ENCODE data around the gene GTF2E1.
A peak's percentile ranks its signal among the peaks of the same experiment; 100 is the strongest.
"Not testable (repeated sequence)": the region's sequence is repeated elsewhere in the genome, so short reads cannot be mapped to it uniquely, and the experiment has no call there.

The GTF2E1 gene

DNA sequence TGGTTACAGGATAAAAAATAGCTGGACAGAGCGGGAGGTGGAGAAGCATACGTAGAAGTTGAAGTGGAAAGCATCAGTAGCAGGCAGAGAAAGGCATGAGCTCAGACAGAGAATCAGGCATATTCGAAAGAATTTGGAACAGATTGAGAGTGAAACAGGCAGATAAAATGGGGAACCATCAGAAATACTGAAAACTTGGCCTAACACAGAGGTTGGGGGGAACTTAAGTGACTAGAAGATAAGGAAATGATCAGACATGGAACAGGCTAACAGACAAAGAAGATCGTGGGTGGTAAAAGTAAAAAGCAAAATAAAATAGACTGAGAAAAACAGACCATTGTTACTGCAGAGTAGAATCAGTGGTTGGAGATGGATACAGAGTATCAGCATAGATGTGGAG, 32.9 kb downstream of the GTF2E1 start:
- peaks cover 11% of the 10 kb centered on the region for H3K36me3 ChIP-seq (ENCODE audit: insufficient read depth, low read length)
- H3K27ac ChIP-seq (ENCODE audit: low read depth, low read length) = no peak overlapping the region
- H3K4me3 ChIP-seq (ENCODE audit: low read depth in 1 of 2, low read length in 2 of 2) = no peak overlapping the region
- H3K4me1 ChIP-seq (ENCODE audit: insufficient read depth, low read length) = peaks cover 4% of the 10 kb centered on the region
- H3K27me3 ChIP-seq (ENCODE audit: control insufficient read depth in 1 of 2, insufficient read depth in 2 of 2, low read length in 2 of 2) = no peaks in the 10 kb centered on the region
- H3K9me3 ChIP-seq (ENCODE audit: low read length) = no peaks in the 10 kb centered on the region
- no peak overlapping the region for H3K9ac ChIP-seq (ENCODE audit: low read length)

DNA sequence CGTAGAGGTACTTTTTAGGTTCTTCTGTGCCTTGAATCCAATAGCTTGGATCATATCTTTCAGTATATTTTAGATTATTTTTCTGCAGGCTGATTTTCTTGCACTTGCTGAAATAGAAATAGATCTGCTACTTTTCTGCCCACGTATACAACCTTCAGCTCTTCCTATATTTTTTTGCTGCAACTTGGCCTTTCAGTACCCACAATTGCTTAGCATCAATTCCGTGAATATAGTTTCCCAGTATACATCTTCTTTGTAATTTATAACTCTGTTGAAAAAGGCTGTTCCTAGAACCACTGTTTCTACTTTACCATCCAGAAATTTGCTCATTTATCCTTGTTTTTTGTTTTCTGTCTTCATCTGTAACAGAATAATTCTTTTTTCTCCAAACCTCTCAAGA, 36.2 kb downstream of the GTF2E1 start:
- no peaks in the 10 kb centered on the region for H3K27me3 ChIP-seq (ENCODE audit: control insufficient read depth in 1 of 2, insufficient read depth in 2 of 2, low read length in 2 of 2)
- H3K4me3 ChIP-seq (ENCODE audit: low read depth in 1 of 2, low read length in 2 of 2) = no peak overlapping the region
- no peak overlapping the region for H3K27ac ChIP-seq (ENCODE audit: low read depth, low read length)
- peaks cover 11% of the 10 kb centered on the region for H3K36me3 ChIP-seq (ENCODE audit: insufficient read depth, low read length)
- no peaks in the 10 kb centered on the region for H3K4me1 ChIP-seq (ENCODE audit: insufficient read depth, low read length)
- no peaks in the 10 kb centered on the region for H3K9me3 ChIP-seq (ENCODE audit: low read length)
- H3K9ac ChIP-seq (ENCODE audit: low read length) = no peak overlapping the region

DNA sequence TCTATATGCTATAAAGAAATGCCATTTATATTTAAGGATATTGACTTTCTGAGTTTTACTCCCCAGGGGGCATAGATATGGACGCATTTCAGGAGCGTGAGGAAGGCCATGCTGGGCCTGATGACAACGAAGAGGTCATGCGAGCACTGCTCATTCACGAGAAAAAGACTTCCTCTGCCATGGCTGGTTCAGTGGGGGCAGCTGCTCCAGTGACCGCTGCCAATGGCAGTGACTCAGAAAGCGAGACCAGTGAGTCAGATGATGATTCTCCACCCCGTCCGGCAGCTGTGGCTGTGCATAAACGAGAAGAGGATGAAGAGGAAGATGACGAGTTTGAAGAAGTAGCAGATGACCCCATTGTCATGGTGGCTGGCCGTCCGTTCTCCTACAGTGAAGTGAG, 38.4 kb downstream of the GTF2E1 start:
- Histone ChIP-seq H3K27ac (ENCODE audit: low read depth, low read length) (no peak overlapping the region), H3K4me3 (ENCODE audit: low read depth in 1 of 2, low read length in 2 of 2) (no peak overlapping the region), H3K9me3 (ENCODE audit: low read length) (no peaks in the 10 kb centered on the region), H3K4me1 (ENCODE audit: insufficient read depth, low read length) (no peaks in the 10 kb centered on the region), H3K27me3 (ENCODE audit: control insufficient read depth in 1 of 2, insufficient read depth in 2 of 2, low read length in 2 of 2) (no peaks in the 10 kb centered on the region), H3K9ac (ENCODE audit: low read length) (no peak overlapping the region), H3K36me3 (ENCODE audit: insufficient read depth, low read length) (peaks cover 11% of the 10 kb centered on the region)

DNA sequence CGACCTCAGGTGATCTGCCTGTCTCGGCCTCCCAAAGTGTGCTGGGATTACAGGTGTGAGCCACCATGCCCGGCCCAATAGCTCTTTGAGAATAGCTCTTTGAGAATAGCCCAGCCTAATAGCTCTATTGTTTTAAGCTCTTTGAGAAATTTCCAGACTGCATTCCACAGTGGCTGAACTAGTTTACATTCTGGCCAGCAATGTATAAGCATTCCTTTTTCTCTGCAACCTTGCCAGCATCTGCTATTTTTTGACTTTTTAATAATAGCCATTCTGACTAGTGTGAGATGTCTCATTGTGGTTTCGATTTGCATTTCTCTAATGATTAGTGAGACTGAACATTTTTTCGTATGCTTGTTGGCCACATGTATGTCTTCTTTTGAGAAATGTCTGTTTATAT, 43.3 kb downstream of the GTF2E1 start:
- peak overlapping the region in 1 of 2 donors; percentile 20 for H3K4me3 ChIP-seq (ENCODE audit: low read depth in 1 of 2, low read length in 2 of 2)
- not testable (repeated sequence) for H3K36me3 ChIP-seq (ENCODE audit: insufficient read depth, low read length); H3K9ac ChIP-seq (ENCODE audit: low read length); H3K27me3 ChIP-seq (ENCODE audit: control insufficient read depth in 1 of 2, insufficient read depth in 2 of 2, low read length in 2 of 2); H3K9me3 ChIP-seq (ENCODE audit: low read length); H3K4me1 ChIP-seq (ENCODE audit: insufficient read depth, low read length); H3K27ac ChIP-seq (ENCODE audit: low read depth, low read length)

DNA sequence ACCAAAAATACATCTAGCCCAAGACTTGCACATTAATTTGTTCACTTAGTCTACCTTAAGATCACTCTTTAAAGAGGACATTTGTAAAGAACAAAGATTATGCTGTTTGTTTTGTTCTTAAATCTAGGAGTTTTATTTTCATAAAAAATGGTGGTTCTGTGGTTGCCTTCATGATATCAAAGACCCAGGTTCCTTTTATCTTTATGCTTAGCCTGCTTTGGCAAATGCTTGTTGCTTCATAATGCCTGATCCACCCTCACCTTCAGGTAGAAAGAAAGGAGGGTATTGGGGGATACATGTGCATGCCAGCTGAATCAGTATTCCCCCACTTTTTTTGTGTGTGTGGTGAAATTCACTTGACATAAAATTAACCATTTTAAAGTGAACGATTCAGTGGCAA, 48.5 kb downstream of the GTF2E1 start:
- Histone ChIP-seq H3K36me3 (ENCODE audit: insufficient read depth, low read length) (no peaks in the 10 kb centered on the region), H3K9me3 (ENCODE audit: low read length) (no peaks in the 10 kb centered on the region), H3K4me1 (ENCODE audit: insufficient read depth, low read length) (no peaks in the 10 kb centered on the region), H3K9ac (ENCODE audit: low read length) (no peak overlapping the region), H3K27ac (ENCODE audit: low read depth, low read length) (no peak overlapping the region), H3K27me3 (ENCODE audit: control insufficient read depth in 1 of 2, insufficient read depth in 2 of 2, low read length in 2 of 2) (no peaks in the 10 kb centered on the region), H3K4me3 (ENCODE audit: low read depth in 1 of 2, low read length in 2 of 2) (no peak overlapping the region)

DNA sequence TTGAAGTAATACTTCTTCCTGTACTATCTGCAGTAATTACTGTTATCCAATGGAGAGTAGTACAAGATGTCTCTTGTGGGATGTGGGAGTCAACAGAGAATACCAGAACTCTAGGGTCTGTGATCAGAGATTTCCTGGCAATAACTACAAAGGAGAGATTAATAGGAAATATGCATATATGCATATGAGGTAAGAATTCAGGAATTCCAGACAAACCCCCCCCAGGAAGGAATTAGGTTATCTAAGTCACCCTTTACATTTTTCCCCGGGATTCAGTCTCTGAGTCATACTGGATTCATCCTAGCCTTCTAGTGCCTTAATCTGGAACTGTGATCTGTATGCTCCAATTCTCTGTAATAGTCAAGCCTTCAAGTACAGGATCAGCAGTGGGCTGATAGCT, 49.4 kb downstream of the GTF2E1 start:
- Histone ChIP-seq H3K36me3 (ENCODE audit: insufficient read depth, low read length) (no peaks in the 10 kb centered on the region), H3K27ac (ENCODE audit: low read depth, low read length) (no peak overlapping the region), H3K9me3 (ENCODE audit: low read length) (no peaks in the 10 kb centered on the region), H3K27me3 (ENCODE audit: control insufficient read depth in 1 of 2, insufficient read depth in 2 of 2, low read length in 2 of 2) (no peaks in the 10 kb centered on the region), H3K4me3 (ENCODE audit: low read depth in 1 of 2, low read length in 2 of 2) (no peak overlapping the region), H3K9ac (ENCODE audit: low read length) (no peak overlapping the region), H3K4me1 (ENCODE audit: insufficient read depth, low read length) (no peaks in the 10 kb centered on the region)

DNA sequence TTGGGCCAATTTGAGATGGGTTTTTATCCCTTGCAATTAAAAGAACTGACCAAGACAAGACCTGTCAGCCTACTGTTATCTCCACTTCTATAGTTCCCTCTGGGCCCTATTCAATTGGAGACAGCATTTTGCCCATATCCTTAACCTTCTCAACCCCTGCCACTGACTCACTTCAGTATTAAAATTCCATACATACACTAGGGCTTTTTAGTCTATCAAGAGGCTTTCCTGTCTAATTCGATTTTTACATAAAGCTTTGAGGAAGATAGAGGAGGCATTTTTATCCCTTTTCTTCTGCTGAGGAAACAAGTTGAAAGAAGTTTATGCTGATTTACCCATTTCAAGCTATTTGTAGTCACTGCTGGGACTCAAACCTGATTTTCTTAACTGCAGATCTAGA, 51.1 kb downstream of the GTF2E1 start:
- Histone ChIP-seq H3K27ac (ENCODE audit: low read depth, low read length) (no peak overlapping the region), H3K27me3 (ENCODE audit: control insufficient read depth in 1 of 2, insufficient read depth in 2 of 2, low read length in 2 of 2) (no peaks in the 10 kb centered on the region), H3K9ac (ENCODE audit: low read length) (no peak overlapping the region), H3K9me3 (ENCODE audit: low read length) (no peaks in the 10 kb centered on the region), H3K4me3 (ENCODE audit: low read depth in 1 of 2, low read length in 2 of 2) (no peak overlapping the region), H3K36me3 (ENCODE audit: insufficient read depth, low read length) (no peaks in the 10 kb centered on the region), H3K4me1 (ENCODE audit: insufficient read depth, low read length) (no peaks in the 10 kb centered on the region)

DNA sequence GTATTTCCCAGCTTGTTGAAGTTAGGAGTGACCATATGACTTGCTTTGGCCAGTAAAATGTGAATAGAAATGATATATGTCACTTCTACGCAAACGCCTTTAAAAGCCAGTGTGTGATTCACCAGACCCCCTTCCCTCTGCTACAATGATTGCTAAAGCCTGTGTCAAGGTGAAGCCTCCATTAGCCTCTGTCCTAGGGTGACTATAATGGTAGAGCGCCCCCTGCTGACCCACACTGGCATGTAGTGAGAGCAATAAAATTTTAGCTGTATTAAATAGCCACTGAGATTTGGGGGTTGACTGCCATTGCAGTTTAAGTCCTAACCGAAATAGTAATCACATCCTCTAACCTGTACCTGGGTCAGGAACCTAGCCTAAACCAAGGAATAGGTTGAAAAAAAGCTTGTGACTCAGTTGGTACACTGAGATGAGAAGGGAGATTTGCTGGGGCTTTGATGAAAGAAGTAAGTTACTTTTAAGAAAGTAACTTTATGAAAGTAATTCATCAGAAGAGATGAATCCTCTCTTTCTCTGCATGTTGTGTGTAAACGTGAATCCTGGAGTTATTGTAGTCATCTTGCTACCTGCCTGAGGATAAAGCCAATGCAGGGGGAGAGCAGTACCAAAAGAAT, 52.6 kb downstream of the GTF2E1 start:
- H3K27ac ChIP-seq (ENCODE audit: low read depth, low read length) = no peak overlapping the region
- no peaks in the 10 kb centered on the region for H3K9me3 ChIP-seq (ENCODE audit: low read length)
- no peaks in the 10 kb centered on the region for H3K27me3 ChIP-seq (ENCODE audit: control insufficient read depth in 1 of 2, insufficient read depth in 2 of 2, low read length in 2 of 2)
- no peaks in the 10 kb centered on the region for H3K36me3 ChIP-seq (ENCODE audit: insufficient read depth, low read length)
- no peak overlapping the region for H3K9ac ChIP-seq (ENCODE audit: low read length)
- H3K4me3 ChIP-seq (ENCODE audit: low read depth in 1 of 2, low read length in 2 of 2) = no peak overlapping the region
- no peaks in the 10 kb centered on the region for H3K4me1 ChIP-seq (ENCODE audit: insufficient read depth, low read length)

DNA sequence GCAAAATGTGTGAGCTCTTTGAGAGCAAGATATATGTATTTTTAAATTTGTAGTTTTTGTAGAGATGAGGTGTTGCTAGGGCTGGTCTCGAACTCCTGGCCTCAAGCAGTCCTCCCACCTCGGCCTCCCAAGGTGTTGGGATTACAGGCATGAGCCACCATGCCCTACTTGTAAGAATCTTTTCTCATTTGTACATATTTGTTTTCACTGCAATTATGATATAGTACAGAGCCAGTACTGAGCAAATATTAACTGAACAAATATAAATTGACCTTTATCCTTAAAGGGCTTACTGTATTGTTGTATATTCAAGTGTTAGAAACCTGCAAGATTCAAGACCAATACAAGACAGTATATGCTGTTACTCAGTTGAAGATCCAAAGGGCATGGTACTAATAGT, 53.4 kb downstream of the GTF2E1 start:
- H3K4me1 ChIP-seq (ENCODE audit: insufficient read depth, low read length) = no peaks in the 10 kb centered on the region
- H3K9me3 ChIP-seq (ENCODE audit: low read length) = no peaks in the 10 kb centered on the region
- no peaks in the 10 kb centered on the region for H3K36me3 ChIP-seq (ENCODE audit: insufficient read depth, low read length)
- no peak overlapping the region for H3K4me3 ChIP-seq (ENCODE audit: low read depth in 1 of 2, low read length in 2 of 2)
- no peaks in the 10 kb centered on the region for H3K27me3 ChIP-seq (ENCODE audit: control insufficient read depth in 1 of 2, insufficient read depth in 2 of 2, low read length in 2 of 2)
- H3K9ac ChIP-seq (ENCODE audit: low read length) = no peak overlapping the region
- H3K27ac ChIP-seq (ENCODE audit: low read depth, low read length) = no peak overlapping the region

- Histone ChIP-seq H3K4me3 (ENCODE audit: low read depth in 1 of 2, low read length in 2 of 2) (no peak overlapping the region), H3K9ac (ENCODE audit: low read length) (no peak overlapping the region), H3K4me1 (ENCODE audit: insufficient read depth, low read length) (no peaks in the 10 kb centered on the region), H3K27me3 (ENCODE audit: control insufficient read depth in 1 of 2, insufficient read depth in 2 of 2, low read length in 2 of 2) (no peaks in the 10 kb centered on the region), H3K9me3 (ENCODE audit: low read length) (no peaks in the 10 kb centered on the region), H3K27ac (ENCODE audit: low read depth, low read length) (no peak overlapping the region), H3K36me3 (ENCODE audit: insufficient read depth, low read length) (no peaks in the 10 kb centered on the region)
These were observed 54.4 kb downstream of the GTF2E1 start for GRCh38 chr3:120796976-120797375.

GRCh38 chr3:120797857-120798256, 55.3 kb downstream of the GTF2E1 start:
- Histone ChIP-seq H3K4me1 (ENCODE audit: insufficient read depth, low read length) (no peaks in the 10 kb centered on the region), H3K9me3 (ENCODE audit: low read length) (no peaks in the 10 kb centered on the region), H3K27ac (ENCODE audit: low read depth, low read length) (no peak overlapping the region), H3K27me3 (ENCODE audit: control insufficient read depth in 1 of 2, insufficient read depth in 2 of 2, low read length in 2 of 2) (no peaks in the 10 kb centered on the region), H3K36me3 (ENCODE audit: insufficient read depth, low read length) (no peaks in the 10 kb centered on the region), H3K4me3 (ENCODE audit: low read depth in 1 of 2, low read length in 2 of 2) (no peak overlapping the region), H3K9ac (ENCODE audit: low read length) (no peak overlapping the region)

DNA sequence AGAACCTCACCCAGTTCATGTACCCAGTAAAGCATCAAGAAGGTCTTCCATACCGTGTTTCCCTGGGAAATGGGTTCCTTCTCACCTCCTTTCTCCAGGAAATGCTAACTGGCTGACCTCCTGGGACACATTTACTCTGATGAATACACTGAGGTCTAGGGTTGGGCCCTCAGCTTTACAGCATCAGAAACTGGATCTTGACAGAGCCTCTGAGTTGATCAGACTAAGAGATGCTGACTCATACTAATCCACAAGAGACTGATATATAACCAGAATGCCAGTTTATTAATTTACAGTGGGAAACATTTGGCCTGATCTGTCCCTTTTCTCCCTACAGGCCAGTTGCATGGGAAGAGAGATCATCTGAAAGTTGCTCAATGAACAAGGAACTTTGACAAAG, 55.8 kb downstream of the GTF2E1 start:
- Histone ChIP-seq H3K36me3 (ENCODE audit: insufficient read depth, low read length) (no peaks in the 10 kb centered on the region), H3K4me3 (ENCODE audit: low read depth in 1 of 2, low read length in 2 of 2) (no peak overlapping the region), H3K27ac (ENCODE audit: low read depth, low read length) (no peak overlapping the region), H3K9ac (ENCODE audit: low read length) (no peak overlapping the region), H3K4me1 (ENCODE audit: insufficient read depth, low read length) (no peaks in the 10 kb centered on the region), H3K27me3 (ENCODE audit: control insufficient read depth in 1 of 2, insufficient read depth in 2 of 2, low read length in 2 of 2) (no peaks in the 10 kb centered on the region), H3K9me3 (ENCODE audit: low read length) (no peaks in the 10 kb centered on the region)

Measured in muscle layer of colon (tissue), 2 donors.